ENCODE measurements around the gene THOC5.
A peak's percentile ranks its signal among the peaks of the same experiment; 100 is the strongest.

Gene THOC5

GRCh38 chr22:29478326-29479276 is 75.0 kb downstream of the THOC5 start:
- no peak for DNase-seq (ENCODE audit: extremely low read depth in 1 of 2, low read depth in 1 of 2)

GRCh38 chr22:29477723-29478318 is 75.7 kb downstream of the THOC5 start:
- DNase-seq (ENCODE audit: extremely low read depth in 1 of 2, low read depth in 1 of 2) = no peak

- no peak for DNase-seq (ENCODE audit: extremely low read depth in 1 of 2, low read depth in 1 of 2)
Observed at GRCh38 chr22:29476116-29476515, 77.4 kb downstream of the THOC5 start.

GRCh38 chr22:29475550-29475949 is 78.0 kb downstream of the THOC5 start:
- DNase-seq (ENCODE audit: extremely low read depth in 1 of 2, low read depth in 1 of 2) = no peak

GRCh38 chr22:29473001-29473400 is 80.6 kb downstream of the THOC5 start:
- DNase-seq (ENCODE audit: extremely low read depth in 1 of 2, low read depth in 1 of 2) = no peak

GRCh38 chr22:29470159-29470855 is 83.2 kb downstream of the THOC5 start:
- DNase-seq (ENCODE audit: extremely low read depth in 1 of 2, low read depth in 1 of 2) = peak in 1 of 2 donors; percentile 40

GRCh38 chr22:29469755-29470154 is 83.8 kb downstream of the THOC5 start:
- DNase-seq (ENCODE audit: extremely low read depth in 1 of 2, low read depth in 1 of 2) = no peak

- no peak for DNase-seq (ENCODE audit: extremely low read depth in 1 of 2, low read depth in 1 of 2)
Observed at GRCh38 chr22:29464581-29464980, 89.0 kb downstream of the THOC5 start.

- DNase-seq (ENCODE audit: extremely low read depth in 1 of 2, low read depth in 1 of 2) = no peak
Observed at GRCh38 chr22:29463629-29464028, 89.9 kb downstream of the THOC5 start.

- no peak for DNase-seq (ENCODE audit: extremely low read depth in 1 of 2, low read depth in 1 of 2)
Observed at GRCh38 chr22:29461263-29461662, 92.3 kb downstream of the THOC5 start.

- DNase-seq (ENCODE audit: extremely low read depth in 1 of 2, low read depth in 1 of 2) = no peak
Observed at GRCh38 chr22:29459773-29460172, 93.8 kb downstream of the THOC5 start.

GRCh38 chr22:29458551-29458950 is 95.0 kb downstream of the THOC5 start:
- no peak for DNase-seq (ENCODE audit: extremely low read depth in 1 of 2, low read depth in 1 of 2)

- DNase-seq (ENCODE audit: extremely low read depth in 1 of 2, low read depth in 1 of 2) = no peak
Observed at GRCh38 chr22:29457730-29458129, 95.8 kb downstream of the THOC5 start.

- DNase-seq (ENCODE audit: extremely low read depth in 1 of 2, low read depth in 1 of 2) = no peak
Observed at GRCh38 chr22:29456211-29456671, 97.3 kb downstream of the THOC5 start.

All from activated CD8-positive, alpha-beta memory T cell treated with anti-CD3 and anti-CD28 coated beads for 1 hour (primary cell).